ENCODE measurements around the gene CELSR1.

CELSR1 gene

DNA sequence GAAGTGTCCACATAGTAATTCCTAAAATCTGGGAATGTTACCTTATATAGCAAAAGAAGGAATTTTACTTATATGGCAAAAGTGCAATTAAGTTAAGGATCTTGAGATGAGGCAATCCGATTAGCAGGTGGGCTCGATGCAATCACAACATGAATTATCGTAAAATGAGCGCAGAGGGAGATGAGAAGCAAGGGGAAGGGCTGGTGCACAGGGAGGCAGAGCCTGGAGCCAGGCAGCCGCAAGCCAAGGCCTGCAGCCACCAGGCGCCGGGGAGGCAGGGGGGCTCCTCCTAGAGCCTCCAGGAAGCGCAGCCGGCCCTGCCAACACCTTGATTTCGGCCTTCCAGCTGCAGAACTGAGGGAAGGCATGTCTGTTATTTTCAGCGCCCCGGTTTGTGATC, 85.7 kb downstream of the CELSR1 start:
- no peak for DNase-seq (ENCODE audit: low read depth, low spot score)
- peak overlapping the region; percentile 79 for H3K27ac ChIP-seq

DNA sequence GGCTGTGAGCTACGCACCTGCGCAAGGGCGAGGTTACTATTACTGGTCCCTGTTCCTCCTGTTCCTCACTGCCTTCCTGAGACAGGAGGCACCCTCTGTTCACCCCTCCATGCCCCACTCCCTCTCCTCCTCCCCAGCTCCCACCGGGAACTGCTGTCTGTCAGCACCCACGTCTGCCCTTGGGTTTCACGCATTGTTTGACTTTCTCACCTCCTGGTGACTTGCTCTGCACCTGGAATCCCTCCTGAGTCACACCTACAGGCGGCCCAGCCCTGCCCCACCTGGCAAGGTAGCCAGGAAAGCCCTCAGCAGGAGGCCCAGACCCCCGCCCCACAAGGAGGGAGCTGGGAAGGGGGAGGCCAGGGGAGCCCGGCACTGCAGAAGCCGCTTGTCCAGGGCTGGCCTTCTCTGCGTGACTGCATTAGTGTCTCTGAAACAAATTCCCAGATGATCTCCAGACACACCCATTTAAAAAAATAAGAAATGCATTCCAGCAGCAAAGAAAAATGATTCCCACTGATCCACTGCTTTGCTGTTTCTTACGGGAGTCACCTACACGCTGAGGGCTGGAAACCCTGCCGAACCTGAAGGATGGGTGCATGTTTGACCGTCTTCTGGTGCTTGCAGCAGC, 86.4 kb downstream of the CELSR1 start:
- H3K27ac ChIP-seq: peak overlapping the region; percentile 79
- DNase-seq (ENCODE audit: low read depth, low spot score): peak; percentile 43

DNA sequence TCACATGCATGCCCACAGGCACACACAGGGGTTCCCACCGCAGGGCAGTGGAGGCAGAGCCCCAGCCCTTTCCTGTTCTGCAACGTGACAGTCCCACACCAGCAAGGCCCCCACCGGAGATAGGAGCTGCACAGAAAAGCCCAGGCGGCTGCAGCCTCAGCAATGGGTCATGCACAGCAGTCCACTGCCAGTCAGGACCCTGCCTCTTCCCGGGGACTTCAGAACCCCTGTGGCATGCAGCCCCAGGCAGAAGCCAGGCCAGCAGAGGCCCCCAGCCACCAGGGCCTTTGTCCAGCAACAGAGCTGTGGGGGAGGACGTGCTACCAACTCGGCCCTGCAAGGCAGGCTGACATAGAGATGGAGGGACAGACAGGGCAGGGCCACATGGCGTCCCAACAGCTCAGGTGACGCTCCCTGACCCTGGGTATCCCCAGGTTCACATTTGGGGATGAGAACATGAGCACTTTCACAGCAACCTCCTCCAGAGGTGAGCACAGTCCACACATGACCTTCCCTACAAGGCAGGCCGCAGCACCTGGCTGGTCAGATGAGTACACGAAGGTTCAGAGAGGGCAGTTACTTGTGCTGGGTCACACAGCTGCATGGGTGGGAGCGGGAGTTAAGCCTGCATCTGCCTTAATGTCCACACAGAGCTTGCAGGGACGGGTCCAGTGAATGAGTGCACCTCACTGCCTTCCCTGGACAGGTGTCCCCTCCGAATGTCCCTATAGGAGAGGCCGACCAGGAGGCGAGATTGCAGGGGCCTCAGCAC, 87.3 kb downstream of the CELSR1 start:
- H3K27ac ChIP-seq: peak overlapping the region; percentile 79

DNA sequence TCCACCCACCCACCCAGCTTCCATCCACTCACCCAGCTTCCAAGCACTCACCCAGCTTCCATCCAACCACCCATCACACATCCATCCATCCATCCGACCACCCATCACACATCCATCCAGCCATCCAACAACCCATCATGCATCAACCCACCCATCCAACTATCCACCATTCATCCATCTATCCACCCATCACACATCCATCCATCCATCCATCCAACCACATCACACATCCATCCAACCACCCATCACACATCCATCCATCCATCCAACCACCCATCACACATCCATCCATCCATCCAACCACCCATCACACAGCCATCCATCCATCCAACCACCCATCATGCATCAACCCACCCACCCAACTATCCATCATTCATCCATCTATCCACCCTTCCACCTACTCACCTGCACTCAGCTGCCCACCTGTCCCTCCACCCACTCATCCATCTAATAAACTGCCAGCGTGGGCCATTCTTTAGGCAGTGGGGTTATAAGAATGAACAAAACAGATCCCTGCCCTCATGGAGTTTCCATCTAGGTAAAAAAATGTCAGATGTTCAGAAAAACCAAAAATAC, 88.2 kb downstream of the CELSR1 start:
- no peak overlapping the region for H3K27ac ChIP-seq
- DNase-seq (ENCODE audit: low read depth, low spot score): no peak

More for the DNA sequence above, 87.3 kb downstream of the CELSR1 start:
- DNase-seq (ENCODE audit: low read depth, low spot score): no peak

GRCh38 chr22:46448333-46448732, 89.1 kb downstream of the CELSR1 start:
- no peak overlapping the region for H3K27ac ChIP-seq
- DNase-seq (ENCODE audit: low read depth, low spot score): no peak

DNA sequence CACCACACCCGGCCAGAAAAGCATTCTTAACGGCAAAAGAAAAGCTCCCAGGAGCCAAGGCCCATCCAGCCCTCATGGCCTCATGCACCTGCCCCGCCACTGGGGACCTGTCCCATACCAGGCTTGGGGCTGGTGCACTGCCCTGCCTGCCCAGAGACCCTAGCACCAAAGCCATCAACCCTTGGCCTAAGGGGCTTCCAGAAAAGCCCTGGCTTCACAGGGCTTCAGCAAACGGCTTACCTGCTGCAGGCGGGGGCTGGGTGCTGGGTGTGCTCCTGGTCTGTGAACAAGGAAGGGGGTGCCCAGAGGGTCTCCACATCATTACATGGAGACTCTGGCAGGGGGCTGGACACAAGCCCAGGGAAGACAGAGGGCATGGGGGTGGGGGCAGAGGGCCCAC, 89.5 kb downstream of the CELSR1 start:
- no peak overlapping the region for H3K27ac ChIP-seq
- DNase-seq (ENCODE audit: low read depth, low spot score): no peak

DNA sequence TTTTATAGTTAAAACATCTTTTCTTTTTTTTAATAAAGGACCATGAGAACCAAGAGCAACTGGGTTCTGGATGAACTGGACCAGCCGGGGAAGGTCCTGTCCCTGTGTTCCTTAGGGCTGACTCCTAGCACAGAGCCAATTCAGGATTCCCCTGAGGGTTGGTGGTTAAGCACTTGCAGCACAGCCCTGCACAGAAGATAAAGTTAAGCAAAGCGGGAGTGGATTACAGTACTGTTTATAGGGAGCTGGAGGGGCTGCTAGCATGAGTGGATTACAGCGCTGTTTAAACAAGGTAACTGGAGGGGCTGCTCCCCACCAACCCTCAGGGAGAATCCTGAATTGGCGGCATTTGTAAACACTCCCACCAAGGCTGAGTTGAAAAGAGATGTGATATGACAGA, 90.6 kb downstream of the CELSR1 start:
- DNase-seq (ENCODE audit: low read depth, low spot score): no peak
- H3K27ac ChIP-seq: no peak overlapping the region

GRCh38 chr22:46445771-46446420, 91.5 kb downstream of the CELSR1 start:
- DNase-seq (ENCODE audit: low read depth, low spot score): no peak
- no peak overlapping the region for H3K27ac ChIP-seq

- no peak overlapping the region for H3K27ac ChIP-seq
- DNase-seq (ENCODE audit: low read depth, low spot score): no peak
Measured at GRCh38 chr22:46444390-46444854, 93.0 kb downstream of the CELSR1 start.

GRCh38 chr22:46443850-46444389, 93.5 kb downstream of the CELSR1 start:
- H3K27ac ChIP-seq: peak overlapping the region; percentile 11
- DNase-seq (ENCODE audit: low read depth, low spot score): no peak

- no peak overlapping the region for H3K27ac ChIP-seq
Measured at GRCh38 chr22:46442217-46442853, 95.1 kb downstream of the CELSR1 start.

DNA sequence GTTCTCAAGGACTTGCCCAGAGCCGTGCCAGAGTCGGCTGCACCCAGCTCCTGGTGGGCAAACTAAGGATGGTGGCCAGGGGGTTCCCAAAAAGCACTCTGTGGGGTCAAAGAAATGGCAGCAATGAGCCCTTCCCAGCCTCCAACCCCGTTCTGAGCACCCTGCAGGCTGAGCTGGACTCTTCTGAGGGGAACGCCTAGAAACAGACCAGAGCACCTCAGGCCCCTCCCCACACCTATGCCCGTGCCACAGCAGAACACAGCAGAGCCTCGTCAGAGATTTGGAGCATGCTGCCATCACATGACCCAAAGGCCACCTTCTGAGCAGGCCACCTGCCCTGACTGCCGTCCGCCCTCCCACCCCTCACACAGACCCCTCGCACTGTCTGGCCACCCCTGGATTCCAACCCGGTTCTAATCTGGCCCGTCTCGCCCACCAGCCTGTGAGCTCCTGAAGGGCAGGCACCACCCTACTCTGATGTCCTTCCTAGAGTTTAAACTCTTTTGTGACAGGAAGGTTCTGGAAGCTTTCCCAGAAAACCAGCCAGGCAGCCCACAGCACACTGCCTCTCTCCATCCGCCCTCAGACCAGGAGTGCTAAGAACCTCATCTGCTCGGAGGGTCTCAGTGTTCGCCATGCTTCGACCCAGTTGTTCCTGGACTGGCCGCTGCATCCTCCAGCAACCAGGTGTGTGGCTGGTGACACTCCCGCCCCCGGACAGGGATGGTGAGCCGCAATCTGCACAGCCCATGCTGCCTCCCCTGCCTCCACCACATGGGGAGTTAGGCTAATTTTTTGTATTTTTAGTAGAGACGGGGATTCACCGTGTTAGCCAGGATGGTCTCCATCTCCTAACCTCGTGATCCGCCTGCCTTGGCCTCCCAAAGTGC, 97.6 kb downstream of the CELSR1 start:
- DNase-seq (ENCODE audit: low read depth, low spot score): no peak

More at GRCh38 chr22:46442217-46442853, 95.1 kb downstream of the CELSR1 start:
- DNase-seq (ENCODE audit: low read depth, low spot score): no peak

DNA sequence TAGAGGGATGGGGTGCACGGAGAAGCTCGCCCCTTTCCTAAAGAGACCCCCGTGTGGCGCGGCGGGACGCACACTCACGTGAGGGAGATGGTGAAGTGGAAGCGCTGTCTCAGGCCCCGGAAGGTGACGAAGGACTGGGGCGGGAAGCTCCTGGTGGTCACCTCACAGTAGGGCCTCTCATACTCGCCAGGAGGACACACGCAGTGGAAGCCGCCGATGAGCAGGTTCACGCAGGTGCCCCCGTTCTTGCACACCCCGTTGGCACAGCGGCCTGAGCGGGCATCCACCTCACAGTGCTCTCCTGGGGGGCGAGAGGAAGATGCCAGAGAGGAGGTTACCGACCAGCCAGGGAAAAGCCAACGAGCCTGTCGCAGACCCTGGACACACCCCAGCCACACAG, 98.3 kb downstream of the CELSR1 start:
- H3K27ac ChIP-seq: no peak overlapping the region
- no peak for DNase-seq (ENCODE audit: low read depth, low spot score)

More for the DNA sequence above, 97.6 kb downstream of the CELSR1 start:
- H3K27ac ChIP-seq: no peak overlapping the region

GRCh38 chr22:46437671-46438440, 99.6 kb downstream of the CELSR1 start:
- peak overlapping the region; percentile 53 for H3K27ac ChIP-seq
- DNase-seq (ENCODE audit: low read depth, low spot score): no peak

DNA sequence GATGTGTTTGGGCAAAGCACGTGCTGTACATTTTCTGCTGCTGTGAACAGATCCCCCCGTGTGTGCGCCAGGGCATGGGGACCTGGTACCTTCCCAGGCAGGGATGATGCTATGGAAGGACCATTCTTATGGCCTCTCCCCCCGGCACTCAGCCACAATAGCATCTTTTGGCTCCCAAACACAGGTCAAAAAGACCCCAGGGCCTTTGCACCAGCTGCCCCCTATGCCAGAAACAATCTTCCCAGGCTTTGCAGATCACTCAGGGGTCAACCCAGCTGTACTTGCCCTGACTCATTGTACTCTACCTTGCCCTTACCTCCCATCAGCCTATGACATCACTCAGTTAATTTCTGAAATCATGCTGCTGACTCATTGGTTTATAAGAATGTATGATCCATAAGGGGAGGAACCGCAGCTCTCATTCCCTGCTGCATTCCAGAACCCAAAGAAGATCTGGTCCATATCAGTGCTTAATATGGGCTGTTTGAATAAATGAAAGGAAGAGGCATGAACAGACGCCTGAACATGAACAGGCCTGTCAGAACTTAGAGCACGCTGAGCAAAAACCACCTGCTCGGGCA, 100.7 kb downstream of the CELSR1 start:
- DNase-seq (ENCODE audit: low read depth, low spot score): peak; percentile 75
- H3K27ac ChIP-seq: peak overlapping the region; percentile 53

- DNase-seq (ENCODE audit: low read depth, low spot score): no peak
- H3K27ac ChIP-seq: no peak overlapping the region
Measured at GRCh38 chr22:46433318-46433717, 104.1 kb downstream of the CELSR1 start.

DNA sequence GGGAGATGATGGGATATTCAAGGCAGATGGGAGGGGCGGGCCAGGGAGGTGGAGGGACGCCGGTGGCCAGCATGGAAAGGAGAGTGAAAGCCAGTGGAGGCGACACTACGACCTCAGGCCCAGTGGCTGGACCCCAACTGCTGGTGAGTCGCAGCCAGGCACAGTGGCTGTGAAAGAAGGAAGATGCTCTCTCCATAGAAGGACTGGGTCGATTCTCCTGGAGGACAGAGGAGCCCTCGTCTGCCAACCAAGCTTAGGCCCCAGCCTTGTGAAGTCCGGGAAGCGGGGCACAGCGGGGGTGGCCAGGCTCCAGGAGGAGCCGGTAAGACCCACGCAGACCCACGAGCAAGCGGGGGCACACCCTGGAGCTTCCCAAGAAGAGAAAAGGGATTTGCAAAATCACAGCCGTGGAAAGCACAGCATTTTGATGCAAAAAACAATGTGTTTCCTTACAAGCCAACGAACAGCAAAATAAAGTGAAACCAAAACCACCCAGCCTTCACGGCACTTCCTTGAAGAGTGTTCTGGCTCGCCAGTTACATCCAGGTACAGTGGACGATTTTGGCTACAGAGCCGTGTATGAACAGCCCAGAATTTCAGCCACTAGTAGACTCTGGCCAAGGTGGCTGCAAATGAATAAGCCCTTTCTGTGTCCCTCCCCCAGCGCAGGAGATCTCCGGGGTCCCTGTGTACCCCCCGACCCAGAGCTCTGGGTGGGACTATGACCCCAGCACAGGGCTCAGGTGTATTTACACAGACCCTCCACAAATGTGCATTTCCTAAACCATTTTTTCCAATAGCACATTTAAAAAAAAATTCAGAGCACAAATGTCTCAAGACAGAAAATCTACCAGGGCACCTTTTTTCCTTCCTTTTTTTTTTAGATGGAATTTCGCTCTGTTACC, 105.0 kb downstream of the CELSR1 start:
- no peak overlapping the region for H3K27ac ChIP-seq
- no peak for DNase-seq (ENCODE audit: low read depth, low spot score)
